GM21529 (cell line): ENCODE results near the gene PKN1.
"Not testable (repeated sequence)": the region's sequence is repeated elsewhere in the genome, so short reads cannot be mapped to it uniquely, and the experiment has no call there.

Source experiments
- ATAC-seq: cut with Tn5 transposase; IDR thresholded peaks from one replicate; pipeline ENCODE4 v1.9.1; 2021; ENCODE audit not compliant: unreplicated experiment

PKN1 gene

GRCh38 chr19:14428882-14429416 is 4.2 kb upstream of the PKN1 start:
- ATAC-seq: no peak

- no peak for ATAC-seq
These were observed 2.4 kb upstream of the PKN1 start for GRCh38 chr19:14430712-14431111.

- ATAC-seq: peak; percentile 35
These were observed 722 bp downstream of the PKN1 start for GRCh38 chr19:14433554-14434501.

GRCh38 chr19:14434543-14435319 is 1.6 kb downstream of the PKN1 start:
- ATAC-seq: no peak

GRCh38 chr19:14435320-14436050 is 2.4 kb downstream of the PKN1 start:
- ATAC-seq: no peak

- ATAC-seq: no peak
These were observed 4.6 kb downstream of the PKN1 start for GRCh38 chr19:14437578-14438140.

- no peak for ATAC-seq
These were observed 5.9 kb downstream of the PKN1 start for GRCh38 chr19:14439014-14439413.

- peak; percentile 87 for ATAC-seq
These were observed 6.9 kb downstream of the PKN1 start for GRCh38 chr19:14440049-14440448.

GRCh38 chr19:14441041-14441938 is 8.2 kb downstream of the PKN1 start:
- ATAC-seq: no peak

GRCh38 chr19:14442891-14443631 is 10.0 kb downstream of the PKN1 start:
- ATAC-seq: no peak

GRCh38 chr19:14443632-14444216 is 10.6 kb downstream of the PKN1 start:
- no peak for ATAC-seq

GRCh38 chr19:14446336-14447036 is 13.4 kb downstream of the PKN1 start:
- ATAC-seq: no peak

GRCh38 chr19:14449321-14449720 is 16.2 kb downstream of the PKN1 start:
- no peak for ATAC-seq

- no peak for ATAC-seq
These were observed 17.2 kb downstream of the PKN1 start for GRCh38 chr19:14450168-14450874.

- no peak for ATAC-seq
These were observed 17.8 kb downstream of the PKN1 start for GRCh38 chr19:14450876-14451275.

GRCh38 chr19:14452303-14452702 is 19.2 kb downstream of the PKN1 start:
- not testable (repeated sequence) for ATAC-seq

- no peak for ATAC-seq
These were observed 26.6 kb downstream of the PKN1 start for GRCh38 chr19:14459703-14460102.
